TTC549 (cell line): ENCODE results near the gene PASK.

Source experiments
- FAIRE-seq: peaks from 2 replicates; lab custom pipeline; 2012; peaks lifted over from hg19 to GRCh38; lab: Jason Lieb, UNC

Gene PASK

DNA sequence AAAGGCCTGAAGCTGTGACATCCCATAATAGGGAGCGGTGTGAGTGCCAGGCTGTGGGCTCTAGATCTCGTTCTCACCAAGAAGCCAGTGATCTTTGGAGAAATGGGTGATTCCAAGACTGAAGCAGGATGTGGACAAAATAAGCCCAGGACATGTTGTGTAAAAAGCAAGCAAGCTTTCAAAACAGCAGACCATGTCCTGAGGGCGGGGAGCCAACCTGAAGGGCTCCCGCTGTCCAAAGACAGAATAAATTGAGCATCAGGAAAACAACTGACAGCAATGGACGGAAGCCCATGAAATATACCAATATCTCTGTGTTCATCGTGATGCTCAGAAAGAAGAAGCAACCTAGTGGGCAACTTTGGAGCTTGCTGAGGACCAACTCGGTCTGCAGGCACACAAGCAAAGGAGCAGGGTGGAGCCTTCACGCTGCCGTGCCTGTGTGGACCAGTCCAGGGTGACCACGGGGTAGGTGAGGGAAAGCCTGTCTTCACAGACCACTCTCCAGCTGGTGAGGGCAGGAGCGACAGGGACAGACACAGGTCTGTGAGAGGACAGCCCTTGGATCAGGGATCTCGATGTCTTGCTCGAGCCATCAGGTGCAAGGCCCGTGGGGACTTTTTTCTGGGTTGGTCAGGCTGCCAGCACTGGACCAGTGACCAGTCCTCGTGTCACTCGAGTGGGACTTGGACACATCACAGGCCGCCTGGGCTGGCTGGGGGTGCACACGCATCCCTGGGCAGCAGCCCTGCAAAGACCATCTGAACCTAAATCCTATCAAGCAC, 68.7 kb downstream of the PASK start:
- FAIRE-seq = no peak

- FAIRE-seq = no peak
Observed at GRCh38 chr2:241074901-241075540, 74.3 kb downstream of the PASK start.

GRCh38 chr2:241074065-241074818, 75.0 kb downstream of the PASK start:
- no peak for FAIRE-seq

GRCh38 chr2:241073166-241074064, 75.9 kb downstream of the PASK start:
- no peak for FAIRE-seq

DNA sequence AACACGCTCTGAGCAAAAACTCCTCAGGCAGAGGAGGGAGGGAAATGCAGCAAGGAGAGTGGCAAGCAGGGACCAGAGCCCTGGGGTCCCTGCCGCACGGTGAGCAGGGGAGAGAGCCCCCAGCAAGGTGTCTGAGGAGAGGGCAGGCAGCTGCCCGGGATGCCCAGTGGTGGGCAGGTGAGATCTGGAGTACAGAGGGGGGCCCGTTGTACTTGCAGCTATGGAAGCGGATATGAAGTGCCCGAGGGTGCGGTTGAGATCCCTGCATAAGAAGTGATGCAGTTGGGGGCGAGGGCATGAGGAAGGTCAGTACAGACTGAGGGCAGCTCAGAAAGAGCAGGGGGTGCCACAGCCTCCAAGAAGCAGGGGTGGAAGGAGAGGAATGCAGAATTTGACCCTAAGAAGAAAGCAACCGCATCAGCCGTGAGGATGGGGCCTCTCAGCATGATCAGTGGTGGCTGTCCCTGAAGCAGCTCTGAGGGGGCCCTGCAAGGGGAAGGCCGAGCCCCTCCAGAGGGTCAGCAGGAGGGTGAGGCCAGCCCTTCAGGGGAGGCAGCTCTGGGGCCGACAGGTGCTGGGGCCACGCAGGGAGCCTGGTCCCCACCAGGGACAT, 76.6 kb downstream of the PASK start:
- no peak for FAIRE-seq

GRCh38 chr2:241072151-241072550, 77.1 kb downstream of the PASK start:
- FAIRE-seq = no peak

DNA sequence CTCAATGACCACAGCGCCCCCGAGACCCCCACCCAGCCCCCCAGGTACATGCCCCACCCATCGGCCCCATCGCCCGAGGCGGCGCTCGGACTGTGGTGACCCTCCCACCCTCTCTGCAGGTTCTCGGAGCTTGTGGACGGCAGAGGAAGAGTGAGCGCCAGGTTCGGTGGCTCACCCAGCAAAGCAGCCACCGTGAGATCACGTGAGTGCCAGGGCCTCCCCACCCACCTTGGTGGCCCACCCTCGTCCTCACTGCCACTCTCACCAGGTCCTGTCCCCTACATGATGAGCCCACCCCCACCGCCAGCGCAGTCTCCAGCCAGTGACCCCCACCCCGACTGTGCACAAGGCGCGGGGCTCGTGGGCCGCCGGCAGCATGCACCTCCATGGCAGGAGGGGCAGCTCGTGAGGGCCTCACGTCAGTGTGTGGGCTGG, 77.6 kb downstream of the PASK start:
- no peak for FAIRE-seq

DNA sequence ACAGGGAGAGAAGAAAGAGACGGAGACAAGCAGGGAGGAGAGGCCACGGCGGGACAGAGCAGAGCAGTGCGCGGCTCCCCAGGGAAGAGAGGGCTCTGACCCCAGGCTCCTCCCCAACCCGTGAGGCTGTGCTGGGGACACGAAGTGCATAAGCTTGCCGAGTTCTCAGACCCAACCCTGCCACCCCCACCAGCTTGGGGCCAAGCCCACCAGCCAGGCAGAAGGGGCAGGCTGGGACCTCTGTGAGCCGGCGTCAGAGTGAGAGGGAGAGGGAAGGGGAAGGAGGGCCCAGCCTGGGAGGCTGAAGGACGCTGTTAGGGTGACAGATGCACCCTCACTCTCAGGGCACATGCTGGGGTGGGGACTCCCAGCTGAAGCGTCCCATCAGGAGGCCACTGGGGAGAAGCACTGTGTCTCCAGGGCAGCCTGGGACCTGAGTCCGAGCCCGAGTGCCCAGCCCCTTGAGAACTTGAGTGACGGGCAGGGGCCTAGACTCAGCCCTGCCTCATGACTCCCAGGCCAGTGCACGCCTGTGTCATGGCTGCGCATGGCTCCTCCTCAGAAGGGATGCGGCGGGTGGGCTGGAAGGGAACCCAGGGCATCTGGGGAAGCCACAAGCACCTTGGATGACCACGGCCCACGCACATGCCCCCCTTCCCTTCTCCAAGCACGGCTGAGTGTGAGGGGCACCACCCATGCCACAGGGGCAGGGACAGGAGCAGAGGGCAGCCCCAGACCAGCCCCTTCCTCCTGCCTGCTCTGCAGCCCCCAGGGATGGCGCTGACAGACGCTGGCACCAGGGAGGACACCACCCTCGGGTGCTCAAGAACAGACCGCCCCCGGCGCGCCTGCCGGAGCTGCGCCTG, 78.2 kb downstream of the PASK start:
- no peak for FAIRE-seq

GRCh38 chr2:241070361-241070760, 78.9 kb downstream of the PASK start:
- no peak for FAIRE-seq

- FAIRE-seq = no peak
Observed at GRCh38 chr2:241069821-241070281, 79.4 kb downstream of the PASK start.

- FAIRE-seq = no peak
Observed at GRCh38 chr2:241068942-241069810, 80.1 kb downstream of the PASK start.

DNA sequence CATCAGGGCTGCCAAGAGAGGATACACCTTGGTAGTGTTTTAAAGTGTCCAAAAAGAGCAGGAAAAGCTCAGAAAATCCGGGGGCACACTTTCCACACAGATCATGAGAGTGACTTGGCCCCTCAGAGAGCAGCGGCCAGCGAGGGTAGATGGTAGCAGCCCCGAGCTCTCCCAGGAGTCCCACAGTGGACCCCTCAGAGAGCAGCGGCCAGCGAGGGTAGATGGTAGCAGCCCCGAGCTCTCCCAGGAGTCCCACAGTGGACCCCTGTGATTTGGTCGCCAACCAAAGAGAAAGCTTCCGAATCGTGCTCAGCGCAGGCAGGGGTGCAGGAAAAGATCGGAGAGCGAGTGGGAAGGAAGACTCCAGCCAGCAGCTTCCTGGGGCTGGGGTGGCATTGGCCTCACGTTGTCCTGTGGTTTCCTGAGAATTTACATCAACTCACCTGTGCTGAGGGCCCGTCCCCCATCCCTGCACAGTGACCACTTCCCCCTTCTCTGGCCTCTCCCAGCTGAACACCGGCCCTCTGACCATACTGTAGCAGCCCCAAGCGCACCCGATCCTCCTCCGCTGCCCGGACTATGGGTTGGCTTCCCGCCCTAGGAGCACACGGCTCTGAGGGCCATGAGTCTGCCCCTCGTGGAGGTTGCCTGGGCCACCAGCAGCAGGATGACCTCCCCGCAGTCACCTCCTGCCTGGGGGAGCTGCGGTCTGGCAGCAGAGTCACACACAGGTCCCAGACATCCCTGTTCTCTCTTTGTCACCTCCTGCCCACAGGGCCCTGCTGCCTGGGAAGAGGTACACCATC, 80.9 kb downstream of the PASK start:
- no peak for FAIRE-seq

- FAIRE-seq = no peak
Observed at GRCh38 chr2:241067501-241068135, 81.7 kb downstream of the PASK start.

- FAIRE-seq = no peak
Observed at GRCh38 chr2:241066893-241067341, 82.4 kb downstream of the PASK start.

- FAIRE-seq = no peak
Observed at GRCh38 chr2:241066171-241066892, 82.9 kb downstream of the PASK start.

GRCh38 chr2:241065355-241065803, 83.9 kb downstream of the PASK start:
- no peak for FAIRE-seq

- FAIRE-seq = no peak
Observed at GRCh38 chr2:241064802-241065354, 84.4 kb downstream of the PASK start.
